ENCODE measurements around the gene MIA.
"Not testable (repeated sequence)": the region's sequence is repeated elsewhere in the genome, so short reads cannot be mapped to it uniquely, and the experiment has no call there.

The MIA gene

GRCh38 chr19:40819479-40820234, 44.3 kb downstream of the MIA start:
- not testable (repeated sequence) for DNase-seq (ENCODE audit: low read depth, low spot score)

- no peak for DNase-seq (ENCODE audit: low read depth, low spot score)
Measured at GRCh38 chr19:40822161-40822560, 46.8 kb downstream of the MIA start.

DNA sequence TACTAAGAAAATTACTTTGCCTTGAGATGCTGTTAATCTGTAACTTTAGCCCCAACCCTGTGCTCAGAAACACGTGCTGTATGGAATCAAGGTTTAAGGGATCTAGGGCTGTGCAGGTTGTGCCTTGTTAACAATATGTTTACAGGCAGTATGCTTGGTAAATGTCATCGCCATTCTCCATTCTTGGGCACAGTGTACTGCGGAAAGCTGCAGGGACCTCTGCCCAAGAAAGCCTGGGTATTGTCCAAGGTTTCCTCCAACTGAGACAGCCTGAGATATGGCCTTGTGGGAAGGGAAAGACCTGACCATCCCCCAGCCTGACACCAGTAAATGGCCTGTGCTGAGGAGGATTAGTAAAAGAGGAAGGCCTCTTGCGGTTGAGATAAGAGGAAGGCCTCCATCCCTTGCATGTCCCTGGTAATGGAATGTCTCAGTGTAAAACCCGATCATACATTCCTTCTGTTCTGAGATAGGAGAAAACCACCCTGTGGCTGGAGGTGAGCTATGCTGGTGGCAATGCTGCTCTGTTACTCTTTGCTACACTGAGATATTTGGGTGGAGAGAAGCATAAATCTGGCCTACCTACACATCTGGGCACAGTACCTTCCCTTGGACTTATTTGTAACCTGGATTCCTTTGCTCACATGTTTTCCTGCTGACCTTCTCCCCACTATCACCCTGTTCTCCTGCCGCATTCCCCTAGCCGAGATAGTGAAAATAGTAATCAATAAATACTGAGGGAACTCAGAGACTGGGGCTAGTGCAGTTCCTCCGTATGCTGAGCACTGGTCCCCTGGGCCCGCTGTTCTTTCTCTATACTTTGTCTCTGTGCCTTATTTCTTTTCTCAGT, 47.6 kb downstream of the MIA start:
- DNase-seq (ENCODE audit: low read depth, low spot score): peak; percentile 70

DNA sequence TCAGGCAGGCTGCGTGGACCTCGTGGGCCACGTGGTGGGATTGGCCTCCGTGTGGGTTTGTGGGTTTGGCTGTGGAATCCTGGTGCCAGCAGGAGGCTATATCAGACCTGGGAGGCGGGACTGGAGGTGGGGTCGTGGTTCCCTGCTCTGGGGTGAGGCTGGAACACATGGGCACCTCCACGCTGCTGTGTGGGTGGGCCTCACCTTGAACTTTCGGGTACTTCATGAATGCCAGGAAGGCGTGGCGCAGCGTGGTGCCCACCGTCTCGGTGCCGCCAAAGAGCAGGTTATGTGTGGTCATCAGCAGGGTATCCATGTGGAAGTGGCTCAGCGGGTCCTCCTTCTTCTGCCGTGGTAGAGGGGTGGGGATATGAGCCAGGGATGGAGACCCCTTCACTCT, 49.6 kb downstream of the MIA start:
- DNase-seq (ENCODE audit: low read depth, low spot score): not testable (repeated sequence)

DNA sequence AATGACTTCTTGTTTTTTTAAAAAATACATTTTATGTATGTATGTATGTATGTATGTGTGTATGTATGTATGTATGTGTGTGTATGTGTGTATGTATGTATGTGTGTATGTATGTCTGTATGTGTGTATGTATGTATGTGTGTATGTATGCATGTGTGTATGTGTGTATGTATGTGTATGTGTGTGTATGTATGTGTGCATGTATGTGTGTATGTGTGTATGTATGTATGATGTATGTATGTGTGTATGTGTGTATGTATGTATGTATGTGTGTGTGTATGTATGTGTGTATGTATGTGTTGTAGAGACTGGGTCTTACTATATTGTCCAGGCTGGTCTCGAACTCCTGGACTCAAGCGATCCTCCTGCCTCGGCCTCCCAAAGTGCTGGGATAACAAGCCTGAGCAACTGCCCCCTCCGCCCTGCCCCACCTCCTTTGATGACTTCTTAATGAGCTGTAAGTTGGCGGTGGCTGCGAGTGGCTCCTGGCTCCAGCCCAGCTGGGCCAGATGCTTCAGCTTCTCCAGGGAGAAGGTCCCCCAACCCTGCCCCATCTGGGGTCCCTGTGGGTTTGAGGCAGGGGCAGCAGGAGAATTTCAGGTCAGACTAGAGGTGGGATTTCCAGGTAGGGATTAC, 50.3 kb downstream of the MIA start:
- not testable (repeated sequence) for DNase-seq (ENCODE audit: low read depth, low spot score)

DNA sequence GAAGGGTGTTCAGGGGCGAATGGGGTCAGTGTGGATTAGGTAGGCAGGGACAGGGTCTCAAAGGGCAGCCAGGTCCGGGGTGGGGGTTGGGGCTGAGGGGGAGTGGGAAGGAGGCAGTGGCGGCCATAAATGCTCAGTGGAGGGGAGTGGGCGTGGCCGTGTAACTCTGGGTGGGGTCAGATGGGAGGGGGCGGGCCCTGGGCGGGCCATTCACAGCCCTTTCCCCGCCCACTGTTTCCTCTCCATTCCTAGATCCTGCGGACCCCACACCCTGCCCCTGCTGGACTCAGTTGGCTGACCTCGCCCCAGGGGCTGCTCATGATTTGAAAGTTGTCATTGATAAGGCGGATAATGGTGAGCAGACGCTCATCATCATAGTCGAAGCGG, 51.0 kb downstream of the MIA start:
- not testable (repeated sequence) for DNase-seq (ENCODE audit: low read depth, low spot score)

GRCh38 chr19:40826699-40827385, 51.5 kb downstream of the MIA start:
- not testable (repeated sequence) for DNase-seq (ENCODE audit: low read depth, low spot score)
